Fibroblast of skin of right biceps (primary cell): ENCODE measurements around the gene MDC1.
A peak's percentile ranks its signal among the peaks of the same experiment; 100 is the strongest.

Source experiments
- DNase-seq: peaks from one replicate; pipeline ENCODE4 v3.0.0-alpha.2; 2013

Gene MDC1

GRCh38 chr6:30747902-30748769, 31.1 kb upstream of the MDC1 start:
- DNase-seq, result no peak

- DNase-seq, result no peak
Measured at GRCh38 chr6:30747300-30747687, 30.2 kb upstream of the MDC1 start.

GRCh38 chr6:30744054-30744805, 27.1 kb upstream of the MDC1 start, which contains the start of gene IER3:
Gene IER3, minus strand, starts transcription at chr6:30744547. Its CDS starts 29 bp downstream, at chr6:30744518.
- peak; percentile 96 for DNase-seq

- DNase-seq, result no peak
Measured at GRCh38 chr6:30743099-30744053, 26.3 kb upstream of the MDC1 start.

GRCh38 chr6:30742316-30743098, 25.4 kb upstream of the MDC1 start, which contains the start of gene FLOT1:
Gene FLOT1, minus strand, starts transcription at chr6:30742687. Its CDS starts 498 bp downstream, at chr6:30742189.
- peak; percentile 97 for DNase-seq

GRCh38 chr6:30741789-30742315, 24.8 kb upstream of the MDC1 start:
- no peak for DNase-seq

- no peak for DNase-seq
Measured at GRCh38 chr6:30741063-30741779, 24.1 kb upstream of the MDC1 start.

DNA sequence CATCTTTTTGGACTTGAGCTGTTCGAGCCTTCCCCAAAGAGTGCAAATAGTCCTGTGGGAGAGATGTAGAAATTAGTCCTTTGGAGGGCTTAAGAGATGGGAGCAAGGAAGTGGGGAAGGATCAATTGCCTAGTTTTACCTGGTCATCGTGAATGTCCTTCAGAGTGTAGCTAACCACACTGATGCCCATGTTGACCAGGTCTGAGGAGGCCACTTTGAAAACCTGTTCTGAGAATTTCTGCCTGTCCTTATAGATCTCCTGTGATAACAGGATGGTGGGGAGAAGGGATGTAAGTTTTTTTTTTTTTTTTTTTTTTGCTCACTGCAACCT, 23.4 kb upstream of the MDC1 start:
- DNase-seq, result no peak

GRCh38 chr6:30738532-30738931, 21.5 kb upstream of the MDC1 start:
- no peak for DNase-seq

DNA sequence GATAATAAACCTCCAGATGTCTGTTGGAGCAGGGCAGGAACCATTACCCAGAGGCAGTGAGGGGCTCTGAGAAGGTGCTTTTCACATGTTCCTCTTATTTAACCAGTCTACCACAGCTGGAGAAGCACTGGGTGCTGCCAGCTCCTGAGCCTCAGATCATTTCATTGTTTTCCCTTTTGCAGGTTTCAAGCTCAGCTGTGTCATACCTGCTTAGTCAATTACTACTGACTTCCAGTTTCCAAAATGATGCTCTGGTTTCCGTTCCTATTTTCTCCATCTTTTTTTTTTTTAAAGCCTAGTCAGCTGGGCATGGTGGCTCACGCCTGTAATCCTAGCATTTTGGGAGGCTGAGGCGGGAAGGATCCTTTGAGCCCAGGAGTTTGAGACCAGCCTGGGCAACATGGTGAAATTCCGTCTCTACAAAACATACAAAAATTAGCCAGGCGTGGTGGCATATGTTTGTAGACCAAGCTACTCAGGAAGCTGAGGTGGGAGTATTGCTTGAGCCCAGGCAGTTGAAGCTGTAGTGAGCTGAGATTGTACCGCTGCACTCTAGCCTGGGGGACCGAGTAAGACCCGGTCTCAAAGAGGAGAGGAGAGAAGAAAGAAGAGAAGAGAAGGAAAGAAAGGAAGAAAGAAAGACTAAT, 18.7 kb upstream of the MDC1 start:
- no peak for DNase-seq

DNA sequence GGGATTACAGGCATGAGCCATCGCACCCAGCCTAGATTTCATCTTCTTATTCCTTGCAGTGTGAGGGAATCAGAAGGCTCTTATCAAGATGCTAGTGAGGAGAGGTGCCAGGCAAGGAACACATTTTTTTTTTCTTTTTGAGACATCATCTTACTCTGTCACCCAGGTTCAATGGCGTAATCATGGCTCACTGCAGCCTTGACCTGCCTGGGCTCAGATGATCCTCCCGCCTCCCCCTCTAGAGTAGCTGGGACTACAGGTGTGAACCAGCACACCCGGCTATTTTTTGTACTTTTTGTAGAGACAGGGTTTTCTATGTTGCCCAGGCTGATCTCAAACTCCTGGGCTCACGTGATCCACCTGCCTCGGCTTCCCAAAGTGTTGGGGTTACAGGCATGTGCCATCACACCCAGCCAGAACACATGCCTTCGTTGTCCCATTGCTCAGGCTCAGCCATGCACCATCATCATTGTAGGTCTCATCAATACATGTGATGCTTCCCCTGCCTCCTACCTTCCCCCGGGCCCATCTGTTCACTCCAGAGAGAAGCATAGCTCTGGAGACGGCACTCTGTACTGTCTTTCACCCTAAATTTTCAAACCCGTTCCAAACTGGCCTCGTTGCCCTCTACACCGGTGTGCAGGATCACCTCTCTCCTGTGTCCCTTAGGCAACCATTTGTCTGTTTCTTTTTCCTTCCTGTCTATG, 15.3 kb upstream of the MDC1 start:
- no peak for DNase-seq

- DNase-seq, result peak; percentile 63
Measured at GRCh38 chr6:30730601-30731435, 13.7 kb upstream of the MDC1 start.

DNA sequence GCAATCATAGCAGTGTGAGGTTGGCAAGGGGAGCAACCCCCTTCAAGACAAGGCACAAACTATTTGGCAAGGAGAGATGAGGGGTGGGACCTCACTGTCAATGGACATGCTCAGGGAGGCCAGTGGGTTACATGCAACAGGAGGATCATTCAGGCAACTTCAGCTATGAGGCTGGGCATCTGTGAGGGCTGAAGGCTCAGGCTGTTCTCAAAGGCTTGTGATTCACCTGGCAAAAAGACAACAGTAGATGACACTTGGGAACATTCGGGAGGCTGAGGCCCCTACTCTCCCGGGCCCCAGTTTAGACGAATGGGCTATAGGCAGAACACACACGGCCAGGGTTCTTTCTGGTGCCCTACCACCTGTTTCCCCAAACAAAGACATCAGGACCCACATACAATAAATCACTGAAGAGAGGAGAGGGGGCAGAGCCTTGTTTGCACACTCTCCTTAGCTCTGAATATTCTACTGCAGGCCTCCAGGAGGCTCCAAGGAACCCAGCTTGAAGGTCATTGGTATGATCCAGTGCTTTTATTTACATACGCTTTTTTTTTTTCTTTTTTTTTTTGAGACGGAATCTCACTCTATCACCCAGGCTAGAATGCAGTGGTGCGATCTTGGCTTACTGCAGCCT, 11.0 kb upstream of the MDC1 start:
- no peak for DNase-seq

GRCh38 chr6:30726506-30727413, 9.7 kb upstream of the MDC1 start:
- no peak for DNase-seq

DNA sequence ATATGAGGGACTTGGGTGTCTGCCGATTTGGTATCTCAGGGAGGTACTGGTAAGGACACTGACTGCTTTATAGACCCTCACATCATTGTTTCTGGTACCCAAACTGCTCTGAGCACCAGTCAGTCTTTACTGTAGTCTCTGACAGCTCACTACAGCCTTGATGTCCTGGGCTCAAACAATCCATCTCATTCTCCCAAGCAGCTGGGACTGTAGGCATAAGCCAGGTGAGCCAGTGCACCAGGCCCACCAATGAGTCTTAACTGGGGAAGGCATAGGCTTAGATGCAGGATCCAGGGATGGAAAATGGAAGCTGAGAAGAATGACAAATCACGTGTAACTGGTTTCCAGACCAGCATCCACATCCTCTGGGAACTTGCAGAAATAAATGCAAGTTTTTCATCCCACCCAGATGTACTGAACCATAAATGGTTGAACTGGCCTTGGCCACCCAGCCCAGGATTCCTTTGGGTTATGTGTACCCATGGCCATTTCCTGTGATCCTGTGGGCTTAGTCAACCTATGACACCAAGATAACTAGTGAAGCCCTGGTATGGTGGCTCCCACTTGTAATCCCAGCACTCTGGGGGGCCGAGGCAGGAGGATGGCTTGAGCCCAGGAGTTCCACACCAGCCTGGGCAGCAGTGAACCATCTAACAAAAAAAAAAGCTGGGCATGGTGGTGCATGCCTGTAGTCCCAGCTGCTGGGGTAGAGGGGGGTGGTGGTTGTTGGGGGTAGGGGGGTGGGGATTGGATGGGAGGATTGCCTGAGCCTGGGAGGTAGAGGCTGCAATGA, 8.8 kb upstream of the MDC1 start:
- peak; percentile 79 for DNase-seq

DNA sequence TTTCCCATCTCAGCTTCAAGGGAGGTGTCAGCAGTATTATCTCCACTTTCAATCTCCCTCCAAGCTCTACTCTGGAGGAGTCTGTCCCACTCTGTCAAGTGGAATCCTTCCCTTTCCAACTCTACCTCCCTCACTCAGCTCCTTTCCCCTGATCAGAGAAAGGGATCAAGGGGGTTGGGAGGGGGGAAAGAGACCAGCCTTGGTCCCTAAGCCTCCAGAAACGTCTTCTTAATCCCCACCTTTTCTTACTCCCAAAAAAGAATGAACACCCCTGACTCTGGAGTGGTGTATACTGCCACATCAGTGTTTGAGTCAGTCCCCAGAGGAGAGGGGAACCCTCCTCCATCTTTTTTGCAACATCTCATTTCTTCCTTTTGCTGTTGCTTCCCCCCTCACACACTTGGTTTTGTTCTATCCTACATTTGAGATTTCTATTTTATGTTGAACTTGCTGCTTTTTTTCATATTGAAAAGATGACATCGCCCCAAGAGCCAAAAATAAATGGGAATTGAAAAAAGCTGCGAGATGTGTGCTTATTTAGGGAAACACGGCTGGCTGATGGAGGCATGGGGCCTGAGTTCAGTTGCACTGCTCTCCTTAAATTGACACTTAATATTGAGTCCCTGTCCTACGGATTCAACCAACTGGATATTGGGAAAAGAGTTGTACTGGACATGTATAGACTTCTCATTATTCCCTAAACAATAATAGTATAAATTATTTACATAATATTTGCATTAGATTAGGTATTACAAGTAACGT, 8.0 kb upstream of the MDC1 start:
- no peak for DNase-seq
